Measurements from ENCODE around the gene HSPA14.

HSPA14 gene, protein sequence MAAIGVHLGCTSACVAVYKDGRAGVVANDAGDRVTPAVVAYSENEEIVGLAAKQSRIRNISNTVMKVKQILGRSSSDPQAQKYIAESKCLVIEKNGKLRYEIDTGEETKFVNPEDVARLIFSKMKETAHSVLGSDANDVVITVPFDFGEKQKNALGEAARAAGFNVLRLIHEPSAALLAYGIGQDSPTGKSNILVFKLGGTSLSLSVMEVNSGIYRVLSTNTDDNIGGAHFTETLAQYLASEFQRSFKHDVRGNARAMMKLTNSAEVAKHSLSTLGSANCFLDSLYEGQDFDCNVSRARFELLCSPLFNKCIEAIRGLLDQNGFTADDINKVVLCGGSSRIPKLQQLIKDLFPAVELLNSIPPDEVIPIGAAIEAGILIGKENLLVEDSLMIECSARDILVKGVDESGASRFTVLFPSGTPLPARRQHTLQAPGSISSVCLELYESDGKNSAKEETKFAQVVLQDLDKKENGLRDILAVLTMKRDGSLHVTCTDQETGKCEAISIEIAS

DNA sequence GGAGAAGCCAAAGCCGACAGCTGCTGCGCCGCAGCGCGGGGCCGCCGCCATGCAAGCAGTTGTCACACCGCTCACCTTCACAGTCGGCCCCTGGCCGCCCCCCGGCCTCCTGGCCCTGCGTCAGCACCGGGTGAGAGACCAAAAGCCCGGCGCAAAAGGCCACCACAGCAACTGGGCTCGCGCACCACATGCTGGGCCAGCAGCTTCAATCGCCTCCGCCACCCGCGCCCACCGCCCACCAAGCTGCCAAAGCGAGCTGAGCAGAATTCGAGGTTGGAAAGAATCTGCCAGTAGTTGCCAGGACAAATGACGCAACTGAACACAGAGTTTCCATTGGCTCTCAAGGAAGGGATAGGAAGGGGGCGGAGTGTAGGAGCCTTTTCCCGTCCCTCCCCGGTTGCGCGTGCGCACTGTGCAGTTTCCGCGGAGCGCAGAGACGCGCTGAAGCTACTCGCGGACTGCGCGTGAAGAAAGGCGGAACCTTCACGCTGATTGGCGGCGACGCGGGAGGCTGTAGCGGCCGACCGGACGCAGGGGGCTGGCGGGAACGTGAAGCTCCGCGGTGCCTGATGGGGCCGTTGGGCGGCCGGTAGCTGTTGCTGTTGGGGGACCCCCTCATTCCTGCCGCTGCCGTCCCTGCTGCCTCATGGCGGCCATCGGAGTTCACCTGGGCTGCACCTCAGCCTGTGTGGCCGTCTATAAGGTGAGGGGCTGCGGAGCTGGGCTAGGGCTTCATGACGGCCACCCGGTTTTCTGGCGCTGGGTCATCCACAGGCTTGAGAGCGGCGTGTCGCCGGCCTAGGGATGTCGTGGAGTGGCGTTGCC is at the start of gene HSPA14, which contains the start of the genes CDNF and MSANTD7:
Gene HSPA14 (plus strand): TSS at position 550 of the 825 bp plus-strand sequence. CDS start 97 bp downstream, at position 647.
Gene CDNF (minus strand): TSS at position 281 of the 825 bp plus-strand sequence. CDS start 91 bp downstream, at position 190.
Gene MSANTD7 (plus strand): TSS at position 550 of the 825 bp plus-strand sequence. CDS start 3,979 bp downstream, outside the sequence.
- peak; percentile 95 for DNase-seq
- Histone ChIP-seq H3K36me3 (peaks cover 26% of the 10 kb centered on the region), H3K27me3 (ENCODE audit: insufficient read depth, low read depth, severe bottlenecking) (no peaks in the 10 kb centered on the region), H3K4me3 (ENCODE audit: low read depth, low read length) (peak within 1 kb of the TSS; percentile 96), H3K27ac (peak within 1 kb of the TSS; percentile 94), H3K9me3 (ENCODE audit: severe bottlenecking) (no peaks in the 10 kb centered on the region)
- TF ChIP-seq, protein P1, sequence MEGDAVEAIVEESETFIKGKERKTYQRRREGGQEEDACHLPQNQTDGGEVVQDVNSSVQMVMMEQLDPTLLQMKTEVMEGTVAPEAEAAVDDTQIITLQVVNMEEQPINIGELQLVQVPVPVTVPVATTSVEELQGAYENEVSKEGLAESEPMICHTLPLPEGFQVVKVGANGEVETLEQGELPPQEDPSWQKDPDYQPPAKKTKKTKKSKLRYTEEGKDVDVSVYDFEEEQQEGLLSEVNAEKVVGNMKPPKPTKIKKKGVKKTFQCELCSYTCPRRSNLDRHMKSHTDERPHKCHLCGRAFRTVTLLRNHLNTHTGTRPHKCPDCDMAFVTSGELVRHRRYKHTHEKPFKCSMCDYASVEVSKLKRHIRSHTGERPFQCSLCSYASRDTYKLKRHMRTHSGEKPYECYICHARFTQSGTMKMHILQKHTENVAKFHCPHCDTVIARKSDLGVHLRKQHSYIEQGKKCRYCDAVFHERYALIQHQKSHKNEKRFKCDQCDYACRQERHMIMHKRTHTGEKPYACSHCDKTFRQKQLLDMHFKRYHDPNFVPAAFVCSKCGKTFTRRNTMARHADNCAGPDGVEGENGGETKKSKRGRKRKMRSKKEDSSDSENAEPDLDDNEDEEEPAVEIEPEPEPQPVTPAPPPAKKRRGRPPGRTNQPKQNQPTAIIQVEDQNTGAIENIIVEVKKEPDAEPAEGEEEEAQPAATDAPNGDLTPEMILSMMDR (IDR thresholded peaks at IDR 0.05; ENCODE audit: low read depth, low read length) = no peak

DNA sequence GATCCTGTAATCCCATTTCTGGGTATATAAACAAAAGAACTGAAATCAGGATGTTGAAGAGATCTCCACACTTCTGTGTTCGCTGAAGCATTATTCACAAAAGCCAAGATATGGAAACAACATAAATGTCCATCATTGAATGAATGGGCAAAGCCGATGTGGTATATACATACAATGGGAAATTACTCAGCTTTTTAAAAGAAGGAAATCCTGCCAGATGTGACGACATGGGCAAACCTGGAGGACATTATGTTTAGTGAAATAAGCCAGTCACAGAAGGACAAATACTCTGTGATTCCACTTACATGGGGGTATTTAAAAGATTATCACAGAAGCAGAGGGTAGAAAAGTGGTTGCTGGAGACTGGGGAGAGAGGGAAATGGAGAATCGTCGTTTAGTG is 39.5 kb upstream of the HSPA14 start:
- no peak for DNase-seq
- no peaks in the 10 kb centered on the region for H3K36me3 ChIP-seq
- H3K9me3 ChIP-seq (ENCODE audit: severe bottlenecking) = no peaks in the 10 kb centered on the region
- no peak overlapping the region for H3K27ac ChIP-seq
- H3K27me3 ChIP-seq (ENCODE audit: insufficient read depth, low read depth, severe bottlenecking) = no peaks in the 10 kb centered on the region
- H3K4me3 ChIP-seq (ENCODE audit: low read depth, low read length) = no peak overlapping the region
- TF ChIP-seq, protein P1 (IDR thresholded peaks at IDR 0.05; ENCODE audit: low read depth, low read length) = no peak

DNA sequence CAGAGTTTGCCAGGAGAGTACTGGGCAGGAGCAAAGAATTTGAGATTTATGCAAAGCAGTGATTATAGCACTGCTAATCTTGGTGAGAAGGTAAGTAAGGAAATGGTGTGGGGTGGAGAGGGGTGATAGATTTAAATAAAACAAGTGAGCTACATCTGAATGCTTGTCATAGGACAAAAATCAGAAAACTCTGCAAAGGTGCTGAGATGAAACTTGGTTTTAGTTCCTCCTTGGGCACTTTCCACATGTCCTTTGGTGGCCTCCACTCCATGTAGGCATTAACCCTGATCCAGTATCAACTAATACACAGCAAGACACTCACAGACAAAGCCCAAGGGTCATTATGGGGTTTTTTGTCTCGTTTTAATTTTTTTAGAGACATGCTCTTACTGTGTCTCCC is 37.7 kb upstream of the HSPA14 start:
- H3K9me3 ChIP-seq (ENCODE audit: severe bottlenecking) = no peaks in the 10 kb centered on the region
- H3K36me3 ChIP-seq = no peaks in the 10 kb centered on the region
- H3K4me3 ChIP-seq (ENCODE audit: low read depth, low read length) = no peak overlapping the region
- no peak overlapping the region for H3K27ac ChIP-seq
- no peaks in the 10 kb centered on the region for H3K27me3 ChIP-seq (ENCODE audit: insufficient read depth, low read depth, severe bottlenecking)
- TF ChIP-seq, protein P1 (IDR thresholded peaks at IDR 0.05; ENCODE audit: low read depth, low read length) = no peak
- DNase-seq = no peak

DNA sequence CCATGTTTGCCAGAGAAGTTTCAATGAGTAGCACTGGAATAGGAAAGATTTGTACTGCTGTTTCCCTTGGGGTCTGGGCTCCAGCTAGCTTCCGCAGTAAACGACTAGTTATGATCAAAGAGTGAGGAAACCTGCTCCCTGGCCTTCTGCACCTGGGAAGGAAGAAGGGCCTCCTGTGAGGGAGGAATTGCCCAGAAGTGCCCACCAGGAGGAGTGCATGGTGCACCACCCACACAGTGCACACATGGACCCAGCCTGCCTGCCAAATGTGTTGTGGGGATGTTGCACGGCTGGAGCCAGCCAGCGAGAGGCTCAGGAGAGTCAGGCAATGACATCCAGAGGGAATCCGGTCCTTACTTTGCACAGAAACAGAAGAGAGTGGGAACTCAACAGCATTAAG is 36.4 kb upstream of the HSPA14 start:
- Histone ChIP-seq H3K36me3 (no peaks in the 10 kb centered on the region), H3K9me3 (ENCODE audit: severe bottlenecking) (no peaks in the 10 kb centered on the region), H3K4me3 (ENCODE audit: low read depth, low read length) (no peak overlapping the region), H3K27ac (no peak overlapping the region), H3K27me3 (ENCODE audit: insufficient read depth, low read depth, severe bottlenecking) (no peaks in the 10 kb centered on the region)
- TF ChIP-seq, protein P1 (IDR thresholded peaks at IDR 0.05; ENCODE audit: low read depth, low read length) = 0 out of 2 replicates have a peak, but pooled peaks have one; percentile 4
- no peak for DNase-seq

DNA sequence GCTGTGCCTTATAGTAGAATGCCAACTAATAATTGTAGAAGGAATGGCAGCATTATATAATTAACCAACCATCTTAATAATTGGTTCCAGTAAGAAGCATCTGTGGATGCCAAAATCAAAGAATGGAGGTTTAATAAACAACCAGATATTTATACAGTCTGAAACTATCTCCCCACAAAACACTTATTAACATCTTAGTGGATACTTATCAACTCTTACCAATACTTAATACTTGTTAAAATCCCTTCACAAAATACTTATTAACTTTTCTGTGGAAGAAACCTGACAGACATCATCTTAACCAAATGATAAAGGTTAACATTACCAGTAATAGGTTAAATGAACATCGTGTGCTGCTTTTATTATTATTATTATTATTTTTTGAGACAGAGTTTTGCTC is 34.3 kb upstream of the HSPA14 start:
- Histone ChIP-seq H3K27me3 (ENCODE audit: insufficient read depth, low read depth, severe bottlenecking) (no peaks in the 10 kb centered on the region), H3K4me3 (ENCODE audit: low read depth, low read length) (no peak overlapping the region), H3K36me3 (no peaks in the 10 kb centered on the region), H3K27ac (no peak overlapping the region), H3K9me3 (ENCODE audit: severe bottlenecking) (no peaks in the 10 kb centered on the region)
- DNase-seq = no peak
- TF ChIP-seq, protein P1 (IDR thresholded peaks at IDR 0.05; ENCODE audit: low read depth, low read length) = no peak

Data from WERI-Rb-1 (cell line).